Psoas muscle (tissue), 8 donors: ENCODE measurements around the gene FRAS1. TPM values are rescaled to one million over a fixed set of nuclear protein-coding genes. Genes with fewer than 3 reads are reported as not detected.

Experiments
- ATAC-seq, 4 donors: fragments of 200-7000 bp; cut with Tn5 transposase; one replicate each; pipeline ENCODE4 v1.9.1; 2020; ENCODE audit warnings: moderate library complexity in 3 of 4, mild to moderate bottlenecking in 2 of 4
- DNase-seq, 2 donors: peaks; one replicate each; pipeline ENCODE4 v3.0.0-alpha.2; 2020
- H3K27ac ChIP-seq: fragments of 200-600 bp; one replicate; pipeline ENCODE4 v1.8.0; 2022
- H3K27me3 ChIP-seq, 3 donors: fragments of 200-600 bp in 1 of 3; one replicate each; pipeline versions ENCODE4 v1.6.1 to v1.8.0; 2013 to 2022; ENCODE audit warnings: low read length in 2 of 3, mild to moderate bottlenecking in 2 of 3, moderate library complexity in 1 of 3; ENCODE audit not compliant: insufficient read depth in 3 of 3
- H3K36me3 ChIP-seq, 2 donors: fragments of 200-600 bp in 1 of 2; one replicate each; pipeline versions ENCODE4 v1.6.1 to v1.8.0; 2013 to 2022; ENCODE audit warnings: low read depth in 1 of 2, mild to moderate bottlenecking in 1 of 2, moderate library complexity in 1 of 2; ENCODE audit not compliant: insufficient read depth in 1 of 2
- H3K4me1 ChIP-seq: fragments of 200-600 bp; one replicate; pipeline ENCODE4 v1.8.0; 2022
- H3K4me3 ChIP-seq: fragments of 200-600 bp; one replicate; pipeline ENCODE4 v1.8.0; 2022; ENCODE audit warnings: mild to moderate bottlenecking
- H3K9me3 ChIP-seq: fragments of 200-600 bp; one replicate; pipeline ENCODE4 v1.8.0; 2022
- CTCF ChIP-seq: fragments of 200-600 bp; IDR thresholded peaks from one replicate; pipeline ENCODE4 v1.8.0; 2022; ENCODE audit warnings: antibody characterized with exemption
- WGBS, 3 donors: extraction: QIAGEN DNeasy Blood & Tissue Kit; methylation state at CpG; one replicate each; pipeline versions ENCODE4 v1.1.6 to v1.1.7; 2013; 5-methylcytosine and 5-hydroxymethylcytosine counted together
- intact Hi-C, 2 donors: fragments of 100-400 bp; cut with DNase I; formaldehyde crosslinking; loops; one replicate each; pipeline versions ENCODE4 v1.11.0 to v1.14.2; 2022
- polyA plus RNA-seq, 3 donors: library from polyadenylated mRNA; stranded (reverse); fragments of 200-250 nt; gene quantifications; one replicate each; pipeline ENCODE4 v1.2.3, GENCODE V29; 2013
- total RNA-seq, 4 donors: library from RNA; stranded (reverse); fragmentation: NEBNext Ultra II Directional in 2 of 4; extraction: Animal tissue kit (Norgen Biotek cat#: 25700) in 2 of 4; gene quantifications; one replicate each; pipeline versions ENCODE4 v1.2.1 to v1.2.4, GENCODE V29; 2021 to 2023
- donor health status: healthy with polysubstance abuse.
- donor health status: DM: no; HTN: no; CAD: no; lungs with moderate emphysema.
- donor health status: Bipolar disorder and iron deficiency.
- donor health status: healthy.
- donor health status: DM: yes; HTN: yes; CAD: no.
- donor health status: DM: no; HTN: no; CAD: no.
- donor health status: DM: no; HTN: no; CAD: no.
- donor health status: DM: yes; HTN: yes; CAD: no.

FRAS1 gene
- total and polyA plus RNA-seq, 7 donors, result 0.08 to 3.0 (median 0.42) TPM

- DNase-seq, result no peak
These were observed 509.8 kb downstream of the FRAS1 start for GRCh38 chr4:78566834-78567499.

GRCh38 chr4:78567500-78568060 lies 510.5 kb downstream of the FRAS1 start:
- H3K27ac ChIP-seq, result no peak overlapping the region

More at GRCh38 chr4:78566834-78567499, 509.8 kb downstream of the FRAS1 start:
- Histone ChIP-seq H3K4me1 (no peaks in the 10 kb centered on the region), H3K4me3 (no peak overlapping the region), H3K27ac (no peak overlapping the region), H3K9me3 (no peaks in the 10 kb centered on the region), H3K27me3 (no peaks in the 10 kb centered on the region), H3K36me3 (no peaks in the 10 kb centered on the region)
- intact Hi-C loops, result no loop called here
- ATAC-seq, result no peak
- 88 to 90% (median 90%) methylated on average over 8 of the region's 8 CpGs for WGBS, 3 donors
- no peak for TF ChIP-seq CTCF

GRCh38 chr4:78568640-78569305 lies 511.6 kb downstream of the FRAS1 start:
- Histone ChIP-seq H3K9me3 (no peaks in the 10 kb centered on the region), H3K4me3 (no peak overlapping the region), H3K4me1 (no peaks in the 10 kb centered on the region), H3K27ac (peak overlapping the region; percentile 6), H3K27me3 (no peaks in the 10 kb centered on the region), H3K36me3 (no peaks in the 10 kb centered on the region)
- 38 to 43% (median 40%) methylated on average over 3 of the region's 3 CpGs for WGBS, 3 donors
- ATAC-seq (peak in 1 of 4 donors; percentile 19), DNase-seq (no peak)
- no peak for TF ChIP-seq CTCF
- intact Hi-C loops, result no loop called here

More at GRCh38 chr4:78567500-78568060, 510.5 kb downstream of the FRAS1 start:
- DNase-seq (no peak), ATAC-seq (no peak)
- Histone ChIP-seq H3K36me3 (no peaks in the 10 kb centered on the region), H3K4me3 (no peak overlapping the region), H3K9me3 (no peaks in the 10 kb centered on the region), H3K4me1 (no peaks in the 10 kb centered on the region), H3K27me3 (no peaks in the 10 kb centered on the region)
- intact Hi-C loops, result no loop called here
- WGBS, 3 donors, result 94 to 100% (median 100%) methylated on average over 2 of the region's 2 CpGs
- TF ChIP-seq CTCF, result no peak

- no peak for TF ChIP-seq CTCF
- no peaks in the 10 kb centered on the region for H3K36me3 ChIP-seq
- H3K27me3 ChIP-seq, result no peaks in the 10 kb centered on the region
- ATAC-seq, result peak in 1 of 4 donors; percentile 54
- intact Hi-C loops, result no loop called here
- no peaks in the 10 kb centered on the region for H3K4me1 ChIP-seq
- 16 to 22% (median 21%) methylated on average over 6 of the region's 6 CpGs for WGBS, 3 donors
- H3K27ac ChIP-seq, result peak overlapping the region; percentile 10
- no peak for DNase-seq
- no peaks in the 10 kb centered on the region for H3K9me3 ChIP-seq
- no peak overlapping the region for H3K4me3 ChIP-seq
These were observed 512.2 kb downstream of the FRAS1 start for GRCh38 chr4:78569306-78569821.
